SK-N-SH (cell line): ENCODE measurements around the gene TMPRSS12. TPM values are rescaled to one million over a fixed set of nuclear protein-coding genes. Genes with fewer than 3 reads are reported as not detected.

Experiments used
- CTCF ChIA-PET: fragments of 300-600, 350-600 bp; formaldehyde crosslinking; extraction: SDS; loops from one replicate; lab custom pipeline; 2021; lab: Yijun Ruan, JAX
- POLR2A ChIA-PET: fragments of 350-600 bp; sonication (Branson Sonifier 250); formaldehyde crosslinking; extraction: SDS; loops from one replicate; lab custom pipeline; 2020; ENCODE audit warnings: antibody characterized with exemption, inconsistent platforms; lab: Yijun Ruan, JAX
- DNase-seq: peaks from one replicate; pipeline ENCODE4 v3.0.0; 2012
- H2AFZ ChIP-seq: fragments of 200-600 bp; sonication (generic); 2 replicates; pipeline ENCODE4 v1.8.1; 2016; ENCODE audit warnings: antibody characterized with exemption, mild to moderate bottlenecking, low read depth
- H3F3A ChIP-seq: fragments of 200-600 bp; sonication (generic); replicated peaks from 2 replicates; pipeline ENCODE3; 2016; ENCODE audit warnings: antibody characterized with exemption, mild to moderate bottlenecking; ENCODE audit not compliant: insufficient read depth
- H3K27ac ChIP-seq, 2 experiments: fragments of 200-500 bp in 1 of 2; fragments of 200-600 bp in 1 of 2; sonication (Bioruptor generic) in 1 of 2; sonication (generic), shearing (Covaris generic) in 1 of 2; 2 replicates each; pipeline versions ENCODE4 v1.5.1 to v1.6.1; 2014 to 2016; ENCODE audit warnings: low read depth in 2 of 2, inconsistent platforms in 1 of 2, low read length in 1 of 2, mild to moderate bottlenecking in 1 of 2, mixed read lengths in 1 of 2
- H3K27me3 ChIP-seq: fragments of 200-600 bp; sonication (generic), shearing (Covaris generic); 2 replicates; pipeline ENCODE4 v1.6.1; 2016; ENCODE audit warnings: mixed run types; ENCODE audit not compliant: insufficient read depth
- H3K36me3 ChIP-seq, 2 experiments: fragments of 200-500 bp in 1 of 2; fragments of 200-600 bp in 1 of 2; sonication (Bioruptor generic) in 1 of 2; sonication (generic) in 1 of 2; replicated peaks in 1 of 2; 2 replicates each; pipeline versions ENCODE3 to v1.5.1; 2014 to 2016; ENCODE audit warnings: low read length in 1 of 2, mild to moderate bottlenecking in 1 of 2; ENCODE audit not compliant: insufficient read depth in 2 of 2, control insufficient read depth in 1 of 2
- H3K4me1 ChIP-seq, 2 experiments: fragments of 200-500 bp in 1 of 2; fragments of 200-600 bp in 1 of 2; sonication (Bioruptor generic) in 1 of 2; sonication (generic), shearing (Covaris generic) in 1 of 2; 2 replicates each; pipeline versions ENCODE4 v1.5.1 to v1.6.1; 2014 to 2016; ENCODE audit warnings: low read depth in 1 of 2, low read length in 1 of 2, mixed run types in 1 of 2; ENCODE audit not compliant: insufficient read depth in 2 of 2, control insufficient read depth in 1 of 2
- H3K4me2 ChIP-seq: fragments of 200-600 bp; sonication (generic), shearing (Covaris generic); 2 replicates; pipeline ENCODE4 v1.6.1; 2017; ENCODE audit warnings: mixed run types
- H3K4me3 ChIP-seq, 2 experiments: fragments of 200-500 bp in 1 of 2; fragments of 200-600 bp in 1 of 2; sonication (Bioruptor generic) in 1 of 2; sonication (generic), shearing (Covaris generic) in 1 of 2; 2 replicates each; pipeline versions ENCODE4 v1.5.1 to v1.8.1; 2014 to 2016; ENCODE audit warnings: low read depth in 2 of 2, inconsistent platforms in 1 of 2, low read length in 1 of 2, mild to moderate bottlenecking in 1 of 2, mixed read lengths in 1 of 2, moderate library complexity in 1 of 2
- H3K79me2 ChIP-seq: fragments of 200-600 bp; sonication (generic); 2 replicates; pipeline ENCODE4 v1.8.1; 2017; ENCODE audit warnings: mild to moderate bottlenecking; ENCODE audit not compliant: insufficient read depth
- H3K9ac ChIP-seq: fragments of 200-600 bp; sonication (generic); 2 replicates; pipeline ENCODE4 v1.6.1; 2017; ENCODE audit warnings: mixed run types
- H3K9me2 ChIP-seq: fragments of 200-600 bp; sonication (generic); 2 replicates; pipeline ENCODE4 v1.6.1; 2017; ENCODE audit warnings: mixed run types
- H3K9me3 ChIP-seq: fragments of 200-600 bp; sonication (generic); 2 replicates; pipeline ENCODE4 v1.6.1; 2017; ENCODE audit warnings: mixed run types, mild to moderate bottlenecking, moderate library complexity
- H4K20me1 ChIP-seq: fragments of 200-600 bp; sonication (generic); 2 replicates; pipeline ENCODE4 v1.6.1; 2017; ENCODE audit warnings: mild to moderate bottlenecking, mixed run types; ENCODE audit not compliant: insufficient read depth
- EP300 ChIP-seq, 2 experiments: IDR thresholded peaks; 2 replicates each; pipeline versions ENCODE4 v1.4.0 to v1.6.1; 2012; ENCODE audit warnings: borderline replicate concordance in 1 of 2, low read depth in 1 of 2, low read length in 1 of 2
- FOSL2 ChIP-seq: IDR thresholded peaks from 2 replicates; pipeline ENCODE4 v1.4.0; 2012; ENCODE audit warnings: low read depth, mild to moderate bottlenecking, moderate library complexity, borderline replicate concordance
- FOXM1 ChIP-seq: IDR thresholded peaks from 2 replicates; pipeline ENCODE4 v1.4.0; 2012; ENCODE audit warnings: low read depth, mild to moderate bottlenecking
- GABPA ChIP-seq: IDR thresholded peaks from 2 replicates; pipeline ENCODE4 v1.4.0; 2012; ENCODE audit warnings: low read depth, mild to moderate bottlenecking
- IRF3 ChIP-seq: fragments of 150-350 bp; IDR thresholded peaks from 2 replicates; pipeline ENCODE4 v1.6.1; 2016; ENCODE audit warnings: mild to moderate bottlenecking, low read depth, low read length
- JUND ChIP-seq: IDR thresholded peaks from 2 replicates; pipeline ENCODE4 v1.4.0; 2012
- NRF1 ChIP-seq: IDR thresholded peaks from 2 replicates; pipeline ENCODE4 v1.6.1; 2012; ENCODE audit warnings: low read depth, mild to moderate bottlenecking, low read length
- POLR2AphosphoS5 ChIP-seq: IDR thresholded peaks from 2 replicates; pipeline ENCODE4 v1.6.1; 2012; ENCODE audit warnings: low read depth, low read length
- RAD21 ChIP-seq: IDR thresholded peaks from 2 replicates; pipeline ENCODE4 v1.6.1; 2012; ENCODE audit warnings: mild to moderate bottlenecking, low read length
- RCOR1 ChIP-seq: fragments of 150-350 bp; IDR thresholded peaks from 2 replicates; pipeline ENCODE4 v1.6.1; 2017; ENCODE audit warnings: antibody characterized with exemption, low read length
- TAF1 ChIP-seq: IDR thresholded peaks from 2 replicates; pipeline ENCODE4 v1.6.1; 2012; ENCODE audit warnings: low read depth, mild to moderate bottlenecking, low read length, moderate library complexity, borderline replicate concordance
- USF1 ChIP-seq: IDR thresholded peaks from 2 replicates; pipeline ENCODE4 v1.4.0; 2012; ENCODE audit warnings: low read depth, borderline replicate concordance
- YY1 ChIP-seq: IDR thresholded peaks from 2 replicates; pipeline ENCODE4 v1.4.0; 2012; ENCODE audit warnings: low read depth, mild to moderate bottlenecking
- WGBS: methylation state at CpG from one replicate; pipeline ENCODE4 v1.1.6; 2017; ENCODE audit warnings: low lambda C conversion rate; 5-methylcytosine and 5-hydroxymethylcytosine counted together
- polyA plus RNA-seq, 3 experiments: library from polyadenylated mRNA; depleted of rRNA; stranded (reverse); fragments of >200 nt; gene quantifications; 2 replicates each; pipeline ENCODE4 v1.2.3, GENCODE V29; 2012
- TF ChIP-seq, protein P1 (sequence below): IDR thresholded peaks from 2 replicates; pipeline ENCODE4 v1.4.0; 2012; ENCODE audit warnings: low read depth
- TF ChIP-seq, protein P2 (sequence below): IDR thresholded peaks from 2 replicates; pipeline ENCODE4 v1.6.1; 2012; ENCODE audit warnings: mild to moderate bottlenecking, low read depth, low read length, moderate library complexity

The TMPRSS12 gene
- polyA plus RNA-seq, 1 of the 3 experiments (the other 2 are of a cell fraction), result not detected

DNA sequence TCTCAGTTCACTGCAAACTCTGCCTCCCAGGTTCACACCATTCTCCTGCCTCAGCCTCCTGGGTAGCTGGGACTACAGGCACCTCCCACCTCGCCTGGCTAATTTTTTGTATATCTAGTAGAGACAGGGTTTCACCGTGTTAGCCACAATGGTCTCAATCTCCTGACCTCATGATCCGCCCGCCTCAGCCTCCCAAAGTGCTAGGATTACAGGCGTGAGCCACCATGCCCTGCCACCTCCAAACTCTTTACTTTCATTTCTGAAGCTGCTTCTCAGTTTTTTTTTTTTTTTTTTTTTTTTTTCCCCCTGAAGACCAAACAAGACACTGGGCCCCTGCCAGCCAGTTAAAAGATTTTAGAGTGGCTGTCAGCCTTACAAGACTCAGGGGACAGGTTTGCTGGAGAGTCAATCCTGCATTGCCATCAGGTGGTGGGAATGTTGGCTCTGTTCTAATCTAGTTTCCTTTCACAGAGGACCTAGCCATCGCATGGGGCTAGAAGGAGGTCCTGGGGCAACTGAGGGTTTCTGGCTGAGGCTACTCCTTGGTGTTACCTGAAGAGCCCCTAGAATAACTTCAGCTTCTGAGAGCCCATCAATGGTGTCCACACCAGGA, 72.3 kb downstream of the TMPRSS12 start:
- WGBS, result 57% methylated on average over 6 of the region's 6 CpGs
- TF ChIP-seq GABPA (no peak), IRF3 (no peak), FOSL2 (no peak), USF1 (no peak), FOXM1 (no peak), EP300 (IDR thresholded peaks at IDR 0.05; ENCODE audit: borderline replicate concordance in 1 of 2, low read depth in 1 of 2, low read length in 1 of 2) (no peak), YY1 (no peak), TAF1 (no peak), POLR2AphosphoS5 (no peak), NRF1 (no peak), JUND (no peak), RAD21 (no peak), RCOR1 (no peak)
- TF ChIP-seq, protein P1, sequence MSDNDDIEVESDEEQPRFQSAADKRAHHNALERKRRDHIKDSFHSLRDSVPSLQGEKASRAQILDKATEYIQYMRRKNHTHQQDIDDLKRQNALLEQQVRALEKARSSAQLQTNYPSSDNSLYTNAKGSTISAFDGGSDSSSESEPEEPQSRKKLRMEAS, result no peak
- TF ChIP-seq, protein P2, sequence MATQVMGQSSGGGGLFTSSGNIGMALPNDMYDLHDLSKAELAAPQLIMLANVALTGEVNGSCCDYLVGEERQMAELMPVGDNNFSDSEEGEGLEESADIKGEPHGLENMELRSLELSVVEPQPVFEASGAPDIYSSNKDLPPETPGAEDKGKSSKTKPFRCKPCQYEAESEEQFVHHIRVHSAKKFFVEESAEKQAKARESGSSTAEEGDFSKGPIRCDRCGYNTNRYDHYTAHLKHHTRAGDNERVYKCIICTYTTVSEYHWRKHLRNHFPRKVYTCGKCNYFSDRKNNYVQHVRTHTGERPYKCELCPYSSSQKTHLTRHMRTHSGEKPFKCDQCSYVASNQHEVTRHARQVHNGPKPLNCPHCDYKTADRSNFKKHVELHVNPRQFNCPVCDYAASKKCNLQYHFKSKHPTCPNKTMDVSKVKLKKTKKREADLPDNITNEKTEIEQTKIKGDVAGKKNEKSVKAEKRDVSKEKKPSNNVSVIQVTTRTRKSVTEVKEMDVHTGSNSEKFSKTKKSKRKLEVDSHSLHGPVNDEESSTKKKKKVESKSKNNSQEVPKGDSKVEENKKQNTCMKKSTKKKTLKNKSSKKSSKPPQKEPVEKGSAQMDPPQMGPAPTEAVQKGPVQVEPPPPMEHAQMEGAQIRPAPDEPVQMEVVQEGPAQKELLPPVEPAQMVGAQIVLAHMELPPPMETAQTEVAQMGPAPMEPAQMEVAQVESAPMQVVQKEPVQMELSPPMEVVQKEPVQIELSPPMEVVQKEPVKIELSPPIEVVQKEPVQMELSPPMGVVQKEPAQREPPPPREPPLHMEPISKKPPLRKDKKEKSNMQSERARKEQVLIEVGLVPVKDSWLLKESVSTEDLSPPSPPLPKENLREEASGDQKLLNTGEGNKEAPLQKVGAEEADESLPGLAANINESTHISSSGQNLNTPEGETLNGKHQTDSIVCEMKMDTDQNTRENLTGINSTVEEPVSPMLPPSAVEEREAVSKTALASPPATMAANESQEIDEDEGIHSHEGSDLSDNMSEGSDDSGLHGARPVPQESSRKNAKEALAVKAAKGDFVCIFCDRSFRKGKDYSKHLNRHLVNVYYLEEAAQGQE, result no peak
- H3K4me3 ChIP-seq, result no peak overlapping the region
- H4K20me1 ChIP-seq, result no peaks in the 10 kb centered on the region
- H3F3A ChIP-seq, result no peaks in the 10 kb centered on the region
- CTCF ChIA-PET, result interaction anchor here (1.2 kb wide), 1 partner anchor 72 kb away, joined by 3 read pairs; no protein-coding TSS in a partner anchor
- H3K27me3 ChIP-seq, result no peaks in the 10 kb centered on the region
- H3K9ac ChIP-seq, result no peak overlapping the region
- H3K27ac ChIP-seq, result no peak overlapping the region
- H2AFZ ChIP-seq, result no peak overlapping the region
- no peak for DNase-seq
- H3K9me3 ChIP-seq, result no peaks in the 10 kb centered on the region
- POLR2A ChIA-PET, result no interaction called here
- H3K4me2 ChIP-seq, result no peak overlapping the region
- H3K36me3 ChIP-seq, result no peaks in the 10 kb centered on the region
- H3K4me1 ChIP-seq, result no peaks in the 10 kb centered on the region
- H3K79me2 ChIP-seq, result no peaks in the 10 kb centered on the region
- no peaks in the 10 kb centered on the region for H3K9me2 ChIP-seq
